ENCODE results near the gene ACTR3C. TPM values are rescaled to one million over a fixed set of nuclear protein-coding genes. Genes with fewer than 3 reads are reported as not detected.

The ACTR3C gene
- total RNA-seq, 1 experiment from 2014 or later, result 26.0 TPM

GRCh38 chr7:150337659-150338081 lies 14.3 kb upstream of the ACTR3C start:
- BruUV-seq (replicated peaks), result no TSS peak
- H3K27me3 Mint-ChIP-seq (ENCODE audit: unreplicated experiment), result no peaks in the 10 kb centered on the region
- no peak for TF ChIP-seq CTCF (IDR thresholded peaks at IDR 0.05; ENCODE audit: unreplicated experiment)
- CTCF ChIA-PET, result no interaction called here
- peaks cover 26% of the 10 kb centered on the region for H3K36me3 Mint-ChIP-seq (ENCODE audit: insufficient read depth, unreplicated experiment)
- H3K4me3 Mint-ChIP-seq (ENCODE audit: low read depth, unreplicated experiment), result no peak overlapping the region
- intact Hi-C loops (cut with micrococcal nuclease; ENCODE audit: unreplicated experiment), result no loop called here
- H3K9me3 Mint-ChIP-seq (ENCODE audit: low read depth, unreplicated experiment), result no peaks in the 10 kb centered on the region
- H3K4me1 Mint-ChIP-seq (ENCODE audit: low read depth, unreplicated experiment), result peaks cover 18% of the 10 kb centered on the region
- DNase-seq, result no peak
- no peak overlapping the region for H3K27ac Mint-ChIP-seq (ENCODE audit: unreplicated experiment)

- H3K4me3 Mint-ChIP-seq (ENCODE audit: low read depth, unreplicated experiment), result no peak overlapping the region
- intact Hi-C loops (cut with micrococcal nuclease; ENCODE audit: unreplicated experiment), result no loop called here
- no peak overlapping the region for H3K27ac Mint-ChIP-seq (ENCODE audit: unreplicated experiment)
- peaks cover 26% of the 10 kb centered on the region for H3K36me3 Mint-ChIP-seq (ENCODE audit: insufficient read depth, unreplicated experiment)
- no TSS peak for BruUV-seq (replicated peaks)
- no peak for TF ChIP-seq CTCF (IDR thresholded peaks at IDR 0.05; ENCODE audit: unreplicated experiment)
- no peaks in the 10 kb centered on the region for H3K27me3 Mint-ChIP-seq (ENCODE audit: unreplicated experiment)
- CTCF ChIA-PET, result no interaction called here
- no peak for DNase-seq
- H3K9me3 Mint-ChIP-seq (ENCODE audit: low read depth, unreplicated experiment), result no peaks in the 10 kb centered on the region
- H3K4me1 Mint-ChIP-seq (ENCODE audit: low read depth, unreplicated experiment), result peaks cover 18% of the 10 kb centered on the region
These were observed 13.8 kb upstream of the ACTR3C start for GRCh38 chr7:150337179-150337578.

- Mint-ChIP-seq H3K9me3 (ENCODE audit: low read depth, unreplicated experiment) (no peaks in the 10 kb centered on the region), H3K4me1 (ENCODE audit: low read depth, unreplicated experiment) (peaks cover 18% of the 10 kb centered on the region), H3K36me3 (ENCODE audit: insufficient read depth, unreplicated experiment) (peaks cover 26% of the 10 kb centered on the region), H3K27me3 (ENCODE audit: unreplicated experiment) (no peaks in the 10 kb centered on the region), H3K27ac (ENCODE audit: unreplicated experiment) (no peak overlapping the region), H3K4me3 (ENCODE audit: low read depth, unreplicated experiment) (no peak overlapping the region)
- no peak for DNase-seq
- BruUV-seq (replicated peaks), result no TSS peak
- CTCF ChIA-PET, result no interaction called here
- intact Hi-C loops (cut with micrococcal nuclease; ENCODE audit: unreplicated experiment), result no loop called here
- TF ChIP-seq CTCF (IDR thresholded peaks at IDR 0.05; ENCODE audit: unreplicated experiment), result no peak
These were observed 13.4 kb upstream of the ACTR3C start for GRCh38 chr7:150336746-150337145.

GRCh38 chr7:150335774-150336112 lies 12.4 kb upstream of the ACTR3C start:
- no peak overlapping the region for H3K27ac Mint-ChIP-seq (ENCODE audit: unreplicated experiment)
- no peak for TF ChIP-seq CTCF (IDR thresholded peaks at IDR 0.05; ENCODE audit: unreplicated experiment)
- no peaks in the 10 kb centered on the region for H3K9me3 Mint-ChIP-seq (ENCODE audit: low read depth, unreplicated experiment)
- intact Hi-C loops (cut with micrococcal nuclease; ENCODE audit: unreplicated experiment), result no loop called here
- no peak overlapping the region for H3K4me3 Mint-ChIP-seq (ENCODE audit: low read depth, unreplicated experiment)
- H3K4me1 Mint-ChIP-seq (ENCODE audit: low read depth, unreplicated experiment), result peaks cover 18% of the 10 kb centered on the region
- BruUV-seq (replicated peaks), result no TSS peak
- no peaks in the 10 kb centered on the region for H3K27me3 Mint-ChIP-seq (ENCODE audit: unreplicated experiment)
- no peak for DNase-seq
- peaks cover 26% of the 10 kb centered on the region for H3K36me3 Mint-ChIP-seq (ENCODE audit: insufficient read depth, unreplicated experiment)
- CTCF ChIA-PET, result no interaction called here

All from Calu3 (cell line).